ENCODE data around the gene MAX. TPM values are rescaled to one million over a fixed set of nuclear protein-coding genes. Genes with fewer than 3 reads are reported as not detected.

Gene MAX
- total and polyA plus RNA-seq, 2 donors (not counting 1 experiment from before 2014, with no cell fraction given) = 35.0 to 85.8 TPM

DNA sequence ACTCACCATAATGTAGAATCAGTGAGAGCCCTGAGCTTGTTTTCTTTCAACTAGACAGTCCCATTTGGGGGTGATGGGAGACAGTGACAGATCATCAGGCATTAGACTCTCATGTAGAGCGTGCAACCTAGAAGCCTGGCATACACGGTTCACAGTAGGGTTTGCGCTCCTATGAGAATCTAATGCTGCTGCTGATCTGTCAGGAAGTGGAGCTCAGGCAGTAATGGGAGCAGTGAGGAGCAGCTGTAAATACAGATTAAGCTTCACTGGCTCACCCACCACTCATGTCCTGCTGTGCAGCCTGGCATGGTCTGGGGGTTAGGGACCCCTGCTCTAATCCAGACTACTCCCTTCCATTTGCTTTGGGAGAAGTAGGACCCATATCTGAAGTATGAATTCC is 60.0 kb downstream of the MAX start:
- Histone ChIP-seq H3K4me2 (ENCODE audit: extremely low read depth, insufficient read depth, low read length) (no peak overlapping the region), H3K36me3 (ENCODE audit: control insufficient read depth, insufficient read depth, low read length) (peaks cover 1% of the 10 kb centered on the region), H3K79me2 (ENCODE audit: control insufficient read depth, insufficient read depth, low read length) (no peaks in the 10 kb centered on the region), H3K9ac (ENCODE audit: insufficient read depth, low read length) (no peak overlapping the region), H3K4me3 (replicated peaks in 1 of 4; ENCODE audit: control extremely low read depth in 1 of 4, insufficient read depth in 1 of 4, low read depth in 3 of 4, low read length in 4 of 4) (no peak overlapping the region), H3K4me1 (ENCODE audit: control insufficient read depth, extremely low read depth, insufficient read depth, low read length) (no peaks in the 10 kb centered on the region), H3K27ac (ENCODE audit: insufficient read depth, low read length) (no peak overlapping the region), H3K27me3 (ENCODE audit: control insufficient read depth, insufficient read depth, low read length) (no peaks in the 10 kb centered on the region), H3K9me3 (ENCODE audit: control insufficient read depth, insufficient read depth, low read depth, low read length) (no peaks in the 10 kb centered on the region), H4K20me1 (ENCODE audit: control insufficient read depth, extremely low read depth, insufficient read depth, low read length) (no peaks in the 10 kb centered on the region), H2AFZ (ENCODE audit: low read length) (no peak overlapping the region)
- TF ChIP-seq EZH2 (IDR thresholded peaks at IDR 0.05; ENCODE audit: low read length, missing control alignments) (no peak), CTCF (conservative IDR thresholded peaks at IDR 0.05 in 1 of 2, IDR thresholded peaks at IDR 0.05 in 1 of 2; ENCODE audit: low read depth in 1 of 2, low read length in 2 of 2) (no peak)
- no peak for DNase-seq (ENCODE audit: low read depth in 2 of 2)

- H3K4me2 ChIP-seq (ENCODE audit: extremely low read depth, insufficient read depth, low read length) = no peak overlapping the region
Observed at GRCh38 chr14:65041434-65041915, 60.8 kb downstream of the MAX start.

DNA sequence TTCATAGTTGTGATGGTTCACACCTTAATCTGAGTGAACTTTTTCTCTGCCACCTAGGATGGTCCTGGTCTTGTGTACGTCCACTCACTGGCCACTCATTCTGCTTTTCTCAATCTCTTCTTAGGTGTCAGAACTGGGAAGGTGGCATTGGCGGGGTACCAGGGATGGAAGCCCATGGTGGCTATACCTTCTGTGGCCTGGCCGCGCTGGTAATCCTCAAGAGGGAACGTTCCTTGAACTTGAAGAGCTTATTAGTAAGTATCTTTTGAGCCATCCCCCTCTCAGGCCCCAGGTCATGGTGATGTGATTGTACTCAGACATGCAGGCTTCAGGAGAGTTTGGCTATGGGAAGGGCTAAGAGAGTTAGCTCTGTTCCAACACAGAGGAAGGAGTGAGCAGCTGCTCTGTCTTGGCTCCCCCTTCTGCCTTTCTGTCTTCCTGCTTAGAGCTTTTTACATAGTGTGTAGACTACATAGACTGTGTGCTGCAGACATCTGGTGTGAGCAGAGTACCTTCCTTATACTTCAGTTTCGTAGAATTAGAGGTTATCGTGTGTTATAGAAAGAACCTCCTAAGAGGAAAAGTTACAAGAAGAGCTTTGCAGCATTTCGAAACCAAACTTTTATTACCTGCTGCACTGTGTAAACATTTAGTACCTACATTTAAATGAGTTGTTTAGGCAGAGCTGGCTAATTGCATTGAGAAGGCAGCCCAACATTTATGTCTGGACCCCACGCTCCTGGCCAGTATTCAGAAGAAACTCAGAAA is 61.5 kb downstream of the MAX start:
- Histone ChIP-seq H2AFZ (ENCODE audit: low read length) (no peak overlapping the region), H3K4me2 (ENCODE audit: extremely low read depth, insufficient read depth, low read length) (no peak overlapping the region), H3K27ac (ENCODE audit: insufficient read depth, low read length) (no peak overlapping the region), H3K9me3 (ENCODE audit: control insufficient read depth, insufficient read depth, low read depth, low read length) (no peaks in the 10 kb centered on the region), H3K9ac (ENCODE audit: insufficient read depth, low read length) (no peak overlapping the region), H3K4me1 (ENCODE audit: control insufficient read depth, extremely low read depth, insufficient read depth, low read length) (no peaks in the 10 kb centered on the region), H3K27me3 (ENCODE audit: control insufficient read depth, insufficient read depth, low read length) (no peaks in the 10 kb centered on the region), H3K79me2 (ENCODE audit: control insufficient read depth, insufficient read depth, low read length) (no peaks in the 10 kb centered on the region), H3K4me3 (replicated peaks in 1 of 4; ENCODE audit: control extremely low read depth in 1 of 4, insufficient read depth in 1 of 4, low read depth in 3 of 4, low read length in 4 of 4) (no peak overlapping the region), H4K20me1 (ENCODE audit: control insufficient read depth, extremely low read depth, insufficient read depth, low read length) (no peaks in the 10 kb centered on the region), H3K36me3 (ENCODE audit: control insufficient read depth, insufficient read depth, low read length) (peaks cover 1% of the 10 kb centered on the region)
- DNase-seq (ENCODE audit: low read depth in 2 of 2) = no peak
- TF ChIP-seq EZH2 (IDR thresholded peaks at IDR 0.05; ENCODE audit: low read length, missing control alignments) (no peak), CTCF (conservative IDR thresholded peaks at IDR 0.05 in 1 of 2, IDR thresholded peaks at IDR 0.05 in 1 of 2; ENCODE audit: low read depth in 1 of 2, low read length in 2 of 2) (no peak)

More at GRCh38 chr14:65041434-65041915, 60.8 kb downstream of the MAX start:
- no peak for DNase-seq (ENCODE audit: low read depth in 2 of 2)
- no peaks in the 10 kb centered on the region for H4K20me1 ChIP-seq (ENCODE audit: control insufficient read depth, extremely low read depth, insufficient read depth, low read length)
- no peak overlapping the region for H3K4me3 ChIP-seq (replicated peaks in 1 of 4; ENCODE audit: control extremely low read depth in 1 of 4, insufficient read depth in 1 of 4, low read depth in 3 of 4, low read length in 4 of 4)
- H3K4me1 ChIP-seq (ENCODE audit: control insufficient read depth, extremely low read depth, insufficient read depth, low read length) = no peaks in the 10 kb centered on the region
- H3K9ac ChIP-seq (ENCODE audit: insufficient read depth, low read length) = no peak overlapping the region
- H3K36me3 ChIP-seq (ENCODE audit: control insufficient read depth, insufficient read depth, low read length) = peaks cover 1% of the 10 kb centered on the region
- no peak for TF ChIP-seq CTCF (conservative IDR thresholded peaks at IDR 0.05 in 1 of 2, IDR thresholded peaks at IDR 0.05 in 1 of 2; ENCODE audit: low read depth in 1 of 2, low read length in 2 of 2)
- no peak for TF ChIP-seq EZH2 (IDR thresholded peaks at IDR 0.05; ENCODE audit: low read length, missing control alignments)
- no peaks in the 10 kb centered on the region for H3K27me3 ChIP-seq (ENCODE audit: control insufficient read depth, insufficient read depth, low read length)
- H2AFZ ChIP-seq (ENCODE audit: low read length) = no peak overlapping the region
- no peaks in the 10 kb centered on the region for H3K79me2 ChIP-seq (ENCODE audit: control insufficient read depth, insufficient read depth, low read length)
- H3K27ac ChIP-seq (ENCODE audit: insufficient read depth, low read length) = no peak overlapping the region
- H3K9me3 ChIP-seq (ENCODE audit: control insufficient read depth, insufficient read depth, low read depth, low read length) = no peaks in the 10 kb centered on the region

Measured in fibroblast of lung (primary cell).